Gastrocnemius medialis (tissue), 4 donors: Measurements from ENCODE around the gene ROPN1L.

Experiments used
- CTCF ChIP-seq, 5 experiments: fragments of 450-650 bp in 3 of 5; fragments of 200-600 bp in 2 of 5; sonication (generic) in 2 of 5; IDR thresholded peaks in 4 of 5; conservative IDR thresholded peaks in 1 of 5; 1 replicate in 4 of 5; 2 replicates in 1 of 5; pipeline ENCODE4 v1.5.1; 2016 to 2019; ENCODE audit warnings: antibody characterized with exemption in 5 of 5, mild to moderate bottlenecking in 3 of 5, moderate library complexity in 3 of 5
- POLR2A ChIP-seq, 2 donors: fragments of 450-650 bp; IDR thresholded peaks; one replicate each; pipeline ENCODE4 v1.6.1; 2017; ENCODE audit warnings: antibody characterized with exemption in 2 of 2, mild to moderate bottlenecking in 2 of 2, moderate library complexity in 2 of 2

DNA sequence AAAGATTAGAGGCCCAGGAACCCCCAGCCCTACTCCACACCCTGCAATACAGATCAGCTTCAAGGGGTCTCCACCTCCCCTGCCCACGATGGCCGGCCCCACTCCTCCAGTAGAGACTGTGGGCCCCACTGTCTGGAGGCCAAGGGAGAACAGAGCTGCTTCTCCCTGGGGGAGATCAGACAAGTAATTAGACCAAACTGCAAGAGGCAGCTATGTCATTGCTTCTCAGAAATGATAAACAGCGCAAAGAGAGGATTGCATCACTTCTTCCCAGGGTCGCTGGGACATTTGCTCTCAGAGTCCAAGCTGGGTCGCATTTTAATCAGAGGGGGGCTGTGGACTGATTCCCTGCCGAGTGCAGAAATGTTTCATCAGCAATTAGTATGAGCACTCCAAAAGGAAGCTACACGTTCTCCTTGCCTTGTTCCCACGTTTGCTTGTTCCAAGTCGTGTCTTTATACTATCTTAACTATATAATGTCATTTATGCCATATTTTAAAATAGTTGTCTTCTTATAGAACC lies 59.9 kb downstream of the ROPN1L start:
- TF ChIP-seq CTCF (IDR thresholded peaks at IDR 0.05 in 4 of 5, conservative IDR thresholded peaks at IDR 0.05 in 1 of 5) = no peak
- no peak for TF ChIP-seq POLR2A (IDR thresholded peaks at IDR 0.05)
